HG03460 (cell line): ENCODE results near the gene SRRM4.

Source experiments
- ATAC-seq: cut with Tn5 transposase; IDR thresholded peaks from one replicate; pipeline ENCODE4 v1.9.1; 2021; ENCODE audit not compliant: unreplicated experiment

The SRRM4 gene

DNA sequence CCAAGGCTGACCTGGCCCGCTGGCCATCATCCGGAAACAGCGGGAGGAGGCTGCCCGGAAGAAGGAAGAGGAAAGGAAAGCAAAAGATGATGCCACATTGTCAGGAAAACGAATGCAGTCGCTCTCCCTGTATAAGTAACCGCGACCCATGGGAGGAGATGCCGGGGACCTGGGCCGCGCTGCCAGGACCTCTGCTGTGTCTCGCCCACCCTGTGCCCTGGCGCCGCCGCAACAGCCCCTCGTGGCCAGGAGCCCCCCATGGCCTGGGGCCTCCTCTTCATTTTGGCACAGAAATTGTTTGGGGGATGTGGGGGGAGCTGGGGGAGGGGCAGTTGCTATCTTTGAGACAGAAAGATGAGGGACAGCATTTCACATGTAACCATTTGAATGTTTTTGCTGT, 213.9 kb downstream of the SRRM4 start:
- ATAC-seq, result no peak

DNA sequence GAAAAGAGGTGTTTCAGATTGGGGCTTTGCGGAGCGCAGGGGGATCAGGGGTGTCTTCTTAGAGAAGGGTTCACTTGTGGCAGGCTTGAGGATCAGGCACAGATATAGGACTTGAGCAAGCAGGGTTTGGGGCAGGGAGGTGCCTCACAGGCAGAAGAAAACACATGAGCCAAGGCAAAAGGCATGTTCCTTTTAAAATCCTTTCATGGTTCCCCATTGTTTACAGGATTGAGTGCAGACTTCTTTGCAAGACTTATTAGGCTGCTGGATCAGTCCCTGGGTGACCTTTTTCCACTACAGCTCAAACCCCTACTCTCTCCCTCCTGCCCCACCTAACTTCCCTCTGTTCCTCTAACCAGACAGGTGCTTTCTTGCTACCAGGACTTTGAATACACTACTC, 217.1 kb downstream of the SRRM4 start:
- ATAC-seq, result no peak

DNA sequence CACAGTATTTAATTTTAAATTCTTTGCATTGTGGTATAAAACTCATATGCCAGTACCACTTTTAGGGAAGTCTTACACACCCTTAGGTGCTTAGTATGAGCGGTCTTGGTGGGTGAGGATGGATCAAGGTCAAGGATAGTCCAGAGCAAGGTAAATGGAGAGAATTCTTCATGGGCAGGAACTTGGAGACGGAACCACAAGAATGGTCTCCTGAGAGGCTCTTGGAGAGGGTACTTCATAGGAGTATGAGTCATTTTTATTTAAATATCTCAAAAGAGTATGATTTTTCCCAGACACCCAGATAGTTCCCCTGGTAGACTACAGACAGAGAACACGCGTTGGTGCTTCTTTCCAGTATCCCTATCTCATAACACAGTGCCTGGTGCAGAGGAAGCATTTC, 219.3 kb downstream of the SRRM4 start:
- ATAC-seq, result no peak

DNA sequence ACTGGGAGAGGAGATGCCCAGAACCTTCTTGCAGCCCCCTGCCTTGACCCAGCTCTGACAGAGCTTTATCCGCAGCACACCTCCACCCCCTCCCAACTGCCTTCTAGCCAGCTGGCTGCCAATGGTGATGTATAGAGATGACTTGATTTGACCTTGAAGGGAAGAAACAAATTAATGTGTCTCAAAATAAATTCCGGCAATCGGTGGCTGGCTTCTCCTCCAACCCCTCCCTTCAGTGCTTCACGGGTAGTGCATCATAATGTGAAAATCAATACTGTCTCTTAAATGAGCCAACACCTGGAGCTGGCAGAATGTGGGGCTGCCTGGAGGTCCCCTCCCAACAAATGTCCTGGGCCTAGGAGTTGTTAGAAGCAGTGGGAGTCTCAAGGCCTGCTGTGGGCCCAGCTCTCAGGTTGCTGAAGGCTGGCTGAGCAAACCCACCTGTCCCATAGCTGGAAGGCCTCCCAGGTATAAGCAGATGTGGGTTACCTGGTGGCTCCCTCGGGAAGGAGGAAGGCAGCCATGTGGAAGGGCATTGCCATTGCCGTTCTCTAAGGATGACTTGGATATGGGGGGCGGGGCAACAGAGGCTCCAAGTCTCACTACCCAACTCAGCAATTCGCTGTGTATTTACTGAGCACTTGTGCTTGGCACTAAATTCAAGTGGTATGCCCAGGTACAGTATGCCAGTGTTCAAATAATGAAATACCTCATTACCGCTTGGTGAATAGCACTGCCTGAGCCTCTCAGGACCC, 220.6 kb downstream of the SRRM4 start:
- ATAC-seq, result no peak

DNA sequence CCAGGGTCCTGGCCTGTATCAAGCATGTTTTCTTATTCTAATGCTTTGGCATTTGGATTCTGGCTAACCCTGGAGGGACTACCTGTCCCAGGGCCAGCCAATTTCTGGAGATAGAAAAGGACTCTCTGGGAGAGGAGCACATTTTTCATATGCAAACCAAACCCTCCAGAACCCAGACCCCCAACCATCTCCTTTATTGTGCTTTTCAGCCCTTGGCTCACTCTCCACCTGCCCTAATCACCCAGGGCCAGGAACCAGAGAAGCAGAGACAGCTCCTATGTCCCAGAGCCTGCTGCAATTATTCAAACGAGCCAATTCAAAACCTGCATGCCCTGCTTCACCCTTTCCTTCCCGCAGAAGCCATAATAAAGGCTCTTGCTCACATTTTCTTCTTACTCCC, 221.2 kb downstream of the SRRM4 start:
- no peak for ATAC-seq

DNA sequence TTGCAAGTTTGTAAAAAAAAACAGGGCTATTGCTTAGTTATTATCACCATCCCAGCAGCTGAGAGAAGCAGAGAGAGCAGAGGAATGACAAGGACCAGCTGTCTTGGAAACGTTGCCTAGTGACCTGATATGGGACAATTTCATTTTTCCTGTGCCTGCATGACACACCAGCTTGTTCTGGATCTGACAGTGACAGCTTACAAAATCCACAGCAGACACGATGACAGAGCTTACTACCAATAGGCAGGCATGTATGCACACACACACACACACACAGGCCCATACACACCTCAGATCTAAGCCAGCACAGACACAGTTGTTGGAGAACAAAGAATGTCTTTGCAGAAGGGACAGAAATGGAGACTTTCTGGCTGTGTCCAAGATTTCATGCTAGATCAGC, 222.8 kb downstream of the SRRM4 start:
- ATAC-seq, result no peak

DNA sequence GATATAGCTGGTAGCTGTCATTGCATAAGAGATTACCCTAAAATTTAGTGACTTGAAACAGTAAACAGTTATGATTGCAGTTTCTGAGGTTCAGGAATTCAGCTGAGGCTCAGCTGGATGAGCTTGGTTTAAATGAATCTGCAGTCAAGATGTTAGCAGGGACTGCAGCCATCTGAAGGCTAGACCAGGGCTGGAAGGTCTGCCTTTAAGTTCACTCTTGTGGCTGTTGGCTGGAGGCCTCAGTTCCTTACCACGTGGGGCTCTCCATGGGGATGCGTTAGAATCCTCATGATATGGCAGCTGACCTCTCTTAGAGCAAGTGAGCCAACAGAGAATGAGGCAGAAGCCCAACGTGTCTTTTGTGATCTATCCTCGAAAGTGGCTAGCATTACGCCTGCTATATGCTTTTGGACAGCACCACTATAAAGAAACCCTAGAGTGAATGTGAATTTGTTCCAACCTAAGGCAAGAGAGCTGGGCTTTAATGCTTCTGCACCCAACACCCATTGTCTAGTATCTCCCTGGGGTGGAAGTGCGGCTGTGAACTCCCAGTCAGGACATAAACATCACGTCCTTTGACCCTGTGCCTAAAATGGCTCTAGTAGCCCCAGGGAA, 223.4 kb downstream of the SRRM4 start:
- no peak for ATAC-seq

DNA sequence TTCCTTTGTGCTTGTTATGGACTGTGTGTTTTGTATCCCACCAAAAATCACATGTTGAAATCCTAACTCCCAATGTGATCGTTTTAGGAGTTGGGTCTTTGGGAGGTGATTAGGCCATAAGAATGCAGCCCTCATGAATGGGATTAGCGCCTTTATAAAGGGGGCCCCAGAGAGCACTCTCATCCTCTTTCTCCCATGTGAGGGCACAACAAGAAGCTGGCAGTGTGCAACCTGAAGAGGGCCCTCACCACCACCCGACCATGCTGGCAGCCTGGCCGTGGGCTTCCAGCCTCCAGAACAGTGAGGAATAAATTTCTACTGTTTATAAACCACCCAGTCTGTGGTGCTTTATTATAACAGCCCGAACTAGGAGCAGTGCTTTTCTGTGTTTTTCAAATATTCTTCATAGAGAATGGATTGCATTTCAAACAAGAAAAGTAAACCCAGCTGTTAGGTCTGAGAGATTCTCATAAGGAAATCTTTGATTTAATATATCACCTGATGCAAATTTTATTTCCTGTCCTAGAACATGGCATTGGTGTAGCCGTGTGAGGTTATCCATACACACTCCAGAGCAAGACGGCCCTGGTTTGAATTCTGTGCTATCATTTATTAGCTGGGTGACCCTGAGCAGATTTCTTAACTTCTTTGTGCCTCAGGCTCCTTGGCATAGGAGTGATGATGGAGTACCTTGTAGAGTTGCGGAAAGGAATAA, 225.2 kb downstream of the SRRM4 start:
- ATAC-seq, result no peak

DNA sequence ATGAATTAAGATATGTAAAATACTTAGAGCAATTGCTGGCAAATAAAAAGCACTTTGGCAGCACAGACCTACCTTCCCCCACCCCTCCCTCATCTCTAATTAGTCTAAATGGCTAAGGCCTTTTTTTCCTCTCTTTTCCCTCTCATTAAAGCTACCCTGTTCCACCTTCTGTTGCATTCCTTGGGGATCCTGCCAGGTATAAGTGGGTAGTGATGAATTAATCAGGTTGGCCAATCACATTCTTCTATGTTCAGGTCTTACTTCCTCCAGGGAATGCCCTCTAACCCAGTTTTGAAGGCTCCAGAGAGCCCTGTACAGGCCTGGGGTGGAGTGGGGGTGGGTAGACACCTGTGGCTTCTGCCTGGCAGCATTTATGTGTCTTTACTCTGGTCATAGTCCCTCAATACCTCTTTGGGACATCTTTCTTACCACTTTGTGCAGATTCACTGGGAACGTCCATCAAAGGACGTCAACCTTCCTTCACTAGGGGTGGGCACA, 225.8 kb downstream of the SRRM4 start:
- no peak for ATAC-seq

DNA sequence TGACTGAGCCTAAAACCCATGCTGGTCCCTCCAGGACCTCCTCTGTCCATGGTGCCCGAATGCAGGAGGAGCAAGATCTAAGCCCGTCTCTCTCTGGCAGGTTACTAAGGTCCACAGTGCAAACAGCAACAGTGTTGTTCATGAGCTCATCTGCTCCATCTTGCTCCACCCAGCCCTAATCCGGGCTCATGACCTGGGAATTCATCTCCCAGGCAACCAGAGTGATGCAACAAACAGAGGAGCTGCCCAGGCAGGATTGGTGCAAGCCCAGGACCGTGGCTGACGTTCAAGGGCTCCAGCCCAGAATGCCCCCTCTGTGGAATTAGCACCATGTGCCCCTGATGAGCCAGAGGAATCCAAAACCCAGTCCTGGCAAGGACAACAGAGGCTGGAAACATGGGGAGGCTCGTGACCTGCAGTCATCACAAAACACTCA, 227.3 kb downstream of the SRRM4 start:
- no peak for ATAC-seq

DNA sequence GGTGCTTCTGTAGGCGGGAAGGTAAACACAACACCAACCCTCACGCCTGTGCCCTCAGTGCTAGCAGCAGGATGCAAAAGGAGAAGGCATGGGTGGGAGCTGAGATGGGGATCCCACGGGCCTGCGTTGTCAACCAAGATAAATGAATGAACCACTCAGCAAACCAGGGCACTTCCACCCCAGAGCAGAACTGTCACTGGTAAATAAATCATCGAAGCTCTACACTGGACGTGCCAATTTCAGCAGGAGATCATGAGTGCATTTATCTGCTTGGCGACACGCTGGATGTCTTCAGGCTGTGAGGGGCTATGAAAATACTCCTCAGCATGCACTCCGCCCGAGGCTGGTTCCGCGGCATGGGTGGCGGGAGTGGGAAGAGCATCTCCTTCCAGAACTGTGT, 230.5 kb downstream of the SRRM4 start:
- ATAC-seq, result no peak
